HG02973 (cell line): ENCODE results near the gene YKT6.
"Not testable (repeated sequence)": the region's sequence is repeated elsewhere in the genome, so short reads cannot be mapped to it uniquely, and the experiment has no call there.

ENCODE experiments used
- ATAC-seq: cut with Tn5 transposase; IDR thresholded peaks from one replicate; pipeline ENCODE4 v1.9.1; 2021; ENCODE audit warnings: moderate library complexity; ENCODE audit not compliant: unreplicated experiment

YKT6 gene

DNA sequence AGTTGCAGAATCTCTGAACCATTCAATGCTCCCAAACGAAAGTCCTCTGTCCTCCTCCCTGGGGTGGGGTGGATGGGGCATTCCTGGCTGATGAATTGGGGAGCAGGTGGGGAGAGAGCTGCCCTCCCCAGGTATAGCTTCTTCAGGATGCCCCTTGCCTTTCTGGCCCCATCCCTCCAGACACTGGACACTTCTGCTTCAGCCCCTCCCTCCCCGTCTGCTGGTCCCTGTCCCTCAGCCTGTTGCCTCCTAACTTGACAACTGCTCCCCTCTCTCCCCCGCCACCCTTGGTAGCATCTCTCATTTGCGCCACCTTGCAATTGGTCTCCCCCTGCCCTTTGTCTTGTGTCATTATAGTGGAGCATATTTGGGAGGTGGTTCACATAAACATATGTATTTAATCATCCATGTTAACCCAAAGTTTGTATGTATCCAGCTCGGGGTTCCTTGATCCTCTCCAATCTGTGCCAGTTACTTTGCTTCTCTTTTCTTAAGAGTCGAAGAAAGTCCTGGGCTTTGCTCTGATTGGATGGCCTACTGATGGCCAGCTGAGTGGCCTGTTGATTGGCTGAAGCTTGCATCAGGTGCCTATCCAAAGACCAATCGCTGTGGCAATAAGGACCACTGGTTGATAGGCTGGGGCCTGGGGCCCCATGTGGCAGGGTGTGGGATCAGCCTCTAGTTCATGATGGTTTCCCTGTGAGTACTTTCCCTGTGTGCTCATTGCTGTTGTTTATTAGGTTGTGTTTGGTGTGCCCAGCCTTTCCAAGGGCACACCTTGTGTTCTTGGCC is 7.6 kb upstream of the YKT6 start:
- ATAC-seq: no peak

DNA sequence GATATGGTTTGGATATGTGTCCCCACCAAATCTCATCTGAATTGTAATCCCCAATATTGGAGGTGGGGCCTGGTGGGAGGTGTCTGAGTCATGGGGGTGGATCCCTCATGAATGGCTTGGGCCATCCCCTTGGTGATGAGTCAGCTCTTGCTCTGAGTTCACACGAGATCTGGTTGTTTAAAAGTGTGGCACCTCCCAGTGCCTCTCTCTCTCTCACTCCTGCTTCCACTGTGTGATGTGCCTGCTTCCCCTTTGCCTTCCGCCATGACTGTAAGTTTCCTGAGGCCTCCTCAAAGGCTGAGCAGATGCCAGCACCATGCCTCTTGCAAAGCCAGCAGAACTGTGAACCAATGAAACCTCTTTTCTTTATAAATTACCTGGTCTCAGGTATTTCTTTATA is 6.7 kb upstream of the YKT6 start:
- no peak for ATAC-seq

DNA sequence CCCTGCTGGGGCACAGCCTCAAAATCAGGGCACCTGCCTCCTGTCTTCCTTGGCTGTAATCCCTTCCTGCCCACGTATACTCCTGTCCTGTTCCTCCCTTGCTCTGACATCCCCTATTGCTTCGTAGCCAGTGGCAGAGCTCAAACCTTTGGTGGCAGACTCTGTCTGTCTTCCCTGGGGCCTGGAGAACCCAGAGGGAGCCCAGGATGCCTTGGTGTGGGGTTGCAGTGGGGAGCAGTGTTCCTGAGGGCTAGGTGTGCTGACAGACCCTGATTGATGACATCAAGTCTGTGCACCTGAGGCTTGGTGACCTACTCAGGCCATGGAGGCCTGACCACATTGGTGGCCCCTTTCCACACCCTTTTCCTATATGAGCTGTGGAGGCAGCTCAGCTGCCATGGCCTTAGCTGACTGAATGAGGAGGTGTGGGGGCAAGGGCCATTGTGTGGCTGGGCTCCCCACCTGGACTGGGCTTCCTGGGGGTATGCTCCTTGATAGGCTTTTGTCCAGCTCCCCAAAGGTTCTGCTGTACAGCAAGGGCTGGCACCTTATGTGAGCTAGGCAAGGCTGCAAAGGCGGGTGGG is 6.1 kb upstream of the YKT6 start:
- ATAC-seq: no peak

DNA sequence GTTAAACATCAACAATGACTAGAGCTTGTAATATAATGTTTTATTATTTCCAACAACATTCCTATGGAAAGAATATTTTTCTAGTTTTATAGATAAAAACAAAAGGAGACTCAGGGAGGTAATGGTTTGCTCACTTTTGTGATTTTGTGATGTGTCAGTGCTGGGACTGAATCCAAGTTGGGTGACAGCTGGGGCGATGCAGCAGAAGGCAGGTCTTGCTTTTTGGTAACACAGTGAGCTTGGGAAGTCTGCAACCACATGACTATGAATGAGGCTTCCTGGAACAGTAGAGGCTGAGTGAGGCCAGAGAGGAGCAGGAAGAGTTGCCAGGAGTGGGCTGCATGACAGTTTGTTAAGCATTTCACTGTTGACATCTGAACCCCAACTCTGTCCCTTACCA is 4.9 kb upstream of the YKT6 start:
- no peak for ATAC-seq

DNA sequence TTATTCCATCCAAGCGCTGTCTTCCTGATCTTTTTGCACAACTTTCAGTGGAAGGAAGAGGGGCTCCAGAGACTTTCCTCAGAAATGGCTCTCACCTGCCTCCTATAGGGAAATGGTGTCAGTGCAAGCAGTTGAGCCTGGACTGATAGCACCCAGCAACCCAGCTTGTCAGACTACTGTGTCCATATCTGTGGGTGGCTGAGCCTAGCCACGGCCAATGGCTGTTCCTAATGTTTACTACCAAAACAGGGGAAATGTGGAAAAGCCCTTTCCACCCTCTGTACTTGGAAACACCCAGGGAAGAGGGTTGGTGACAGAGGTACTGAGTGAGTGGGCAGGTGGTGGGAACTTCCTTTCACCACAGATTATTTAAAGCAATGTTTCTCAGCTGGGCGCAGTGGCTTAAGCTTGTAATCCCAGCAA is 4.3 kb upstream of the YKT6 start:
- no peak for ATAC-seq

DNA sequence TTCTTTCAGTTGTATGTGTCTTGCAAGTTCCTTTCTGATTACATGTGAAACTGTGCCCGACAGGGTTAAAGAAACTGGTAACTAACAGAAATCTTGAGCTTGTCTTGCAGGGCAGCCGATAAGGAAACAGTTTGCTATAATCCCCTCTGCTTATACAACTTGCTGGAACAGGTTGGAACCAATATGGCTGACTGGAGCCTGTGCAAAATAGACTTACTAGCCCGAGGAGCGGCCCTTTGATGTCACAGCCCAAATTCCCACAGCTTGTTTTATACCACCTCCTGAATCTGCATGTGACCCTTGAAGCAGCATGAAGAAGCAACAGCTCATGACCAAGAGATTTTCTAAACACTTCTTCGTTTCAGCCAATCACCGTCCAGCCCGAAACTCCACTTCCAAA is 3.3 kb upstream of the YKT6 start:
- no peak for ATAC-seq

DNA sequence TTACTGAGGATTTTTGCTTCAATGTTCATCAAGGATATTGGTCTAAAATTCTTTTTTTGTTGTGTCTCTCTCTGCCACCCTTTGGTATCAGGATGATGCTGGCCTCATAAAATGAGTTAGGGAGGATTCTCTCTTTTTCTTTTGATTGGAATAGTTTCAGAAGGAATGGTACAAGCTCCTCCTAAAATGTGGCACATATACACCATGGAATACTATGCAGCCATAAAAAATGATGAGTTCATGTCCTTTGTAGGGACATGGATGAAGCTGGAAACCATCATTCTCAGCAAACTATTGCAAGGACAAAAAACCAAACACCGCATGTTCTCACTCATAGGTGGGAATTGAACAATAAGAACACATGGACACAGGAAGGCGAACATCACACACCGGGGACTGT is 615 bp upstream of the YKT6 start:
- not testable (repeated sequence) for ATAC-seq

DNA sequence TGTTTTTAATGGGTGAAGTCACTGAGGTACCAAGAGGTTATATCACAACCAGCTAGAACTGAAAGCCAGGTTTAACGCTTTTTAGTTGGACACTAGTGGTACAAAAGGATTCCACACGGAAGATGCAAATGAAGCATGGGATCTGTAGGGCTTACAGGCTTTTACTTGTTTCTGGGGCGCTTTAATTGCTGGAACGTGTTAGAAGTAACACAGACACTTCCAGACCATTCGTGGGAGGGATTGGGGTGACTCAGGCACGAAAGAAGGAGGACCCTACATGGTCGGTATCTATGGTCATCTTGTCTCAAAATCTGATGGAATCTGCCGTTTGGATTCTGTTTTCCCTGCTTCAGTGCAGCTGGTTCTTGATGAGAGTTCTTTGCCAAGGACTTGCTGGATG is 1.0 kb downstream of the YKT6 start:
- ATAC-seq: no peak

DNA sequence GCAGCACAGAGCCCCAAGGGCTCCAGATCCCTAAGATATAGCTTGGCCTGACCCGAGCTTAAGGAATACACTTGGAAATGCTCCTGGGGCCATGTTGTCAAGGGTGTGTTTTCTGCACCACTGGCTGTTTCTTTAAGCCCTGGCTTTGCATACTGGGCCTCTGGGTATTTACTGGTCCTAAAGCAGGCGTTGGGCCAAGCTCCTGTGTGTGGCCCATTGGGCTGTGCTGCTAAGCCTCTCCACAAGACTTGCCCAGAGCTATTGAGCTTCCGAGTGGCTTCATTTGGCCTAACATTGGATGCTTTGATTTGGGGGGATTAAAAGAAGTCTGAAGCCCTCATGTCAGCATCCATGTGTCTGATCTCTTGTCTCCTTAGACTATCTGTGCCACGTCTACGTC is 5.2 kb downstream of the YKT6 start:
- no peak for ATAC-seq

DNA sequence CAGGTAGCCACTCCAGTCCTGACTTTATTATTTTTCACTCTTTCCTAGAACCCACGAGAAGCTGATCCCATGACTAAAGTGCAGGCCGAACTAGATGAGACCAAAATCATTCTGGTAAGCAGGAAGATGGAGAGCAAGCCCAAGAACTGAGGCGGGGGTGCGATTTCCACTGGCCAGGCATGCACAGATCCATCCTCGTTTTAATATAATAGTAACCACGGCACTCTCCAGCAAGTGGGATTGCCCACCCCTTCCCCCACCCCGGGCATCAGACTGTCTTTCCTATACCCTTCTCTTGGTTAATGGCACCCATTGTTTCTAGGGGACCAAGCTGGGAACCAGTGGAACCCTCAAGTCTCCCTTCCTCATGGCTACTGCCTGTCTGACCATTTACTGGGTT is 7.3 kb downstream of the YKT6 start:
- ATAC-seq: no peak

DNA sequence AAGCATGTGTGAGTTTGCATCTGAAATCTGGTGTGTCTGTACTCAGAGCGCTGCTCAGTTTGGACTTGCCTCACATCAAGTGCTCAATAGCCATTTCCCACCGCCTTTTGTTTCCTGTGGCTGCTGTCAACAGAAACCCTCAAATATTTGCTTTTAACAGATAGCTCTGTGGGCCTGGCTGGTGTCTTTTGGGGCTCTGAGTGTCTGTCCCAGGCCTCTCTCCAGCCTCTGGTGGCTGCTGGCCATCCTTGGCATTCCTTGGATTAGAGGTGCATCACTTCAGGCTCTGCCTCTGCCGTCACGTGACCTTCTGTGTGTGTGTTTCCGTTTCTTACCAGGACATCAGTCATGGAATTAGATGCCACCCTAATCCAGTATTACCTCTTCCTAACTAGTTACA is 9.3 kb downstream of the YKT6 start:
- no peak for ATAC-seq

DNA sequence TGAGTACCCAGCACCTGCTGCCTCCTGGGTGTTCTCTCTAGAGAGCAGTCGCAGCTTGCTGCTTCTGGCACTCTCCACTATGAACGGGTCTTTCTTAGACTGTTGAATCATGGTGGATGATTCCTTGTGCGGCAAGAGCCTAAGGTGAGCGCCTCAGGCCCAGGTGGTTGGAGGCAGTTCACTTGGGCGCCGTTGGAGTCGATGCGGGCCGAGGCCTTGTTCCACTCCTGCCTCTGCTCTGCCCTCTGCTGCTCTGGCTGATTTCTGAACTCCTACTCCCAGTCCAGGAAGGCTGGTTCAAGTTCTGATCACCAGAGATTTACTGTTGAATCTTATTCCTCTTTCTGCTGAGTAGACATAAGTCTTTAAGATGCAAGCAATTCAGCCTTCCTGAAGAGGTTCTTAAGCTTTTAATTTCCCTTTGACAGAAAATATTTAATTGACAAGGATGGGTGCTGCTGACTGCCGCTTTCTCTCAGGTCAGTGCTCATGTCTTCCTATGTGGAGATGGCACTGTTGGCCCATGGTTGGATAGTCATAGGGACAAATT is 10.4 kb downstream of the YKT6 start:
- no peak for ATAC-seq

DNA sequence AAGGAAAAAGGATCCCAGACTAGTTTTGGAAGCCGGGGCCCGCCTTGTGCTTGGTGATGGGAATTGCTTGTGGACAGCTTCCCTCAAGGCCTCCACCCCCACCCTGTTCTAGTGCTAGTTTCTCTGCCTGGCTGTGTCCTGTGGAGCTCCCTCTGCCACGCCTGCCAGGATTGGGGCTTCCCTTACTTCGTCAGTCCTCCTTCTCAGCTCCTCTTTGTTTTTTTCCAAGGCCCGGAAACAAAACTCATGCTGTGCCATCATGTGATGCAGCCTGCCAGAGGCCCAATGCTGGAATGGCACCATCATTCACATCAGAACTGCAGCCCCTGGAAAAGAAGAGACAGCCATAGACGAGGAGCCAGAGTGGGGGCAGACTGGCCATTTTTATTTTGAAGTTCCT is 11.2 kb downstream of the YKT6 start:
- no peak for ATAC-seq

DNA sequence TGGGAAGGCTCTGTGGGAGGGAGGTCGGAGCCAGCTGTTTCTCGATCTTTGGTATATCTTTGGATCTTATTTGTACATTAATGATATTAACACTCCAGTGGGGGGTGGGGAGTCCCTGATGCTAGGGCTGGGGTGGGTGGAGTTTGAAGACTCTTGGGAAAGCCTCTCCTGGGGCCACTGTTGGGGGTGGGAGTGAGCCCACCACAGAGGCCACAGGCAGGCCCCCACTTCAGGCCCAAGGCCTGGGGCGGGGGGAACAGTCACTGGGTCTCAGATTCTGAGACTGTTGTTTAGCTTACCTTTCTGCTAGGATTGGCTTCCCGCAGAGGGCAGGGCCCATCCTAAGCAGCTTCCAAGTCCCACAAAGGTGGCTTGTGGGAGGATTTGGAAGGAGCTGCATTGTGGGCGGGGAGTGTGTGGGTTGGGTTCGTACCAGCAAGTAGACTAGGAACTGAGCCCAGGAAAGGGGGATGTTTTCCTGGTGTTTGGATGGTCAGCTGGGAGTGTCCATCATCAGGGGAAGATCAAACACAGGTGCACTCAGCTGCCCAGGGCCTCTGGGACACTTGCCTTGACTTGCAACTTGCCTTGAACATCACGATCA is 11.9 kb downstream of the YKT6 start:
- no peak for ATAC-seq

DNA sequence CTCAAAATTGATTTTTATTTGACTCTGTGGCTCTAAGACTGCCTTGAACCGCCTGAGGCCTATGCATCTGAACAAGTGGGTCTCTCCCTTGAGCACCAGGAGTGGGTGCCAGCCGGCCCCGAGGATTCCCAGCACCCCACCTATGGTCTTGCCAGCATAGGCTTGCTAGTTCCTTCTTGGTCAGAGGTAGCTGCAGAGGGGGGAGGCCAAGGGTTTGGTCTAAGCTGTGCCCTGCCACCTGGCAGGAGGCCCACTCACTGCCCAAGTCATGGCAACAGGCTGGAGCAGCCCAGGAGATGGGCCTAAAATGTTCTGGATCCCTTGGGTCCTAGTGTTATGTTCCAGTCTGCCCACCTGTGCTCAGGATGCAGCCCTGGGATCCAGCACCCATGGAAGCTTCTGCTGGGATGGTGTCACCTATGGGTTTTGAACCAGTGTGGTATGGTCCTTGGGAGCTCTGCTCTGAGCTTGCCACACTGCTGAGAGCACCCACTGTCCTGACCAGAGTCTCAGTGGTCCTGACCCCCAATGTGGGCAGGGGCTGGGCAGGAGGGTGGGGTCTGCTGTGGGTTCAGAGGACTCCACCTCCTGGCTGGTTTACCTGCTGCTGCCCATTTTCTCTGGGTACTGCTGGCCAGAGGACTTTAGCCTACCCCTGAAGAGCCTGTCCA is 12.6 kb downstream of the YKT6 start:
- ATAC-seq: no peak

DNA sequence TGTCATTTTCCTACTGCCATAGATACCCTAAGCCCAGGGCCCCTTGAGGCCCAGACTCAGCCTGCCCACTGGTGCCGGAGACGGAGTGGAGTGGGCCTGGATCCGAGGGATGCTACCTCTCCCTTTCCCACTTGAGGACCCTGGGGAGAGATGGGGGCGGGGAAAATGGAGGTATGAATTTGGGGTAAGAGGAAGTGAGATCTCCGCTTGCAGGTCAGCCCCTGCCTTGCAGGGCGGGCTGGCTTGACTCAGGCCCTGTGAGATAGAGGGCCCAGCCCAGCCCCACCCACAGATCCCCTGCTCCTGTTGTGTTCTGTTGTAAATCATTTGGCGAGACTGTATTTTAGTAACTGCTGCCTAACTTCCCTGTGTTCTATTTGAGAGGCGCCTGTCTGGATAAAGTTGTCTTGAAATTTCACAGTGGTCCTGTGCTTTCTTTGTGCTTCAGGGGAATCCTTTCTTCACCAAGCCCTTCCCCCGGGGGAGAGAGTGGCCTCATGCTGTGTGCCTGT is 13.2 kb downstream of the YKT6 start:
- no peak for ATAC-seq

DNA sequence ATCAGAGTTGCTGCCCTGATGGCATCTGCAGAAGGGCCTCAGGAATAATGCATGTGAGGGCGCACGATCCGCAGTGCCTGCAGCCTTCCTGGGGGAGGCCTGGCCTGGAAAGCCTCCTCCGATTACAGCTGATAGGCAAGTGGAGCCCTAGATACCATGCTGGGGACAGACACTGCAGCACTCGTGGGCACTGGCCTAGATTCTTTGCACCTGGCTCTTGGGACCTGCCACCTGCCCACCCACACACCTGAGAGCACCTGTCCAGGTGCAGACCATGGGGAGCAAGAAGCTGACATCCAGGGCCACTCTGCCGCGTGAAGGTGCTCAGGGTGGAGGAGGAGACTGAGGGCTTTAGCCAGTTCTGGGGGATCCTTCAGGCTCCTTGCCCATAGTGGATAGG is 14.8 kb downstream of the YKT6 start:
- ATAC-seq: no peak

DNA sequence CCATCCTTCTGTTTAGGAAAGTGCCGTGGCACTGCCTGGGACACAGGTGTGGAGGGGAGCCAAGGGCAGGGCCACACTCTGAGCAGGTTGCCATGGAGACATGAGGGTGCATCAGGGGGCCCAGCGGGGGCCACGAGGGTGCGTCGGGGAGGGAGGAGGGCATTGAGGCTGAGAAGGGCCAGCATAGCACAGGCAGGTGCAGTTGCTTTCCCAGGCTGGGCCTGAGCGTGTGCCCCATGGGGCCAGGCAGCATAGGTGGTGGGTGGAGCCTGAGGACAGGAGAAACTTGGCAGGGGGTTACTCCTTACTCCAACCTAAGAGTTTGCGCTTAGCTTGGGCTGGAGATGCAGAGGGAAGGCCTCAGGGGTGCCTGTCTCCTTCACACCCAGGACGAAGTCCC is 15.2 kb downstream of the YKT6 start:
- ATAC-seq: no peak

DNA sequence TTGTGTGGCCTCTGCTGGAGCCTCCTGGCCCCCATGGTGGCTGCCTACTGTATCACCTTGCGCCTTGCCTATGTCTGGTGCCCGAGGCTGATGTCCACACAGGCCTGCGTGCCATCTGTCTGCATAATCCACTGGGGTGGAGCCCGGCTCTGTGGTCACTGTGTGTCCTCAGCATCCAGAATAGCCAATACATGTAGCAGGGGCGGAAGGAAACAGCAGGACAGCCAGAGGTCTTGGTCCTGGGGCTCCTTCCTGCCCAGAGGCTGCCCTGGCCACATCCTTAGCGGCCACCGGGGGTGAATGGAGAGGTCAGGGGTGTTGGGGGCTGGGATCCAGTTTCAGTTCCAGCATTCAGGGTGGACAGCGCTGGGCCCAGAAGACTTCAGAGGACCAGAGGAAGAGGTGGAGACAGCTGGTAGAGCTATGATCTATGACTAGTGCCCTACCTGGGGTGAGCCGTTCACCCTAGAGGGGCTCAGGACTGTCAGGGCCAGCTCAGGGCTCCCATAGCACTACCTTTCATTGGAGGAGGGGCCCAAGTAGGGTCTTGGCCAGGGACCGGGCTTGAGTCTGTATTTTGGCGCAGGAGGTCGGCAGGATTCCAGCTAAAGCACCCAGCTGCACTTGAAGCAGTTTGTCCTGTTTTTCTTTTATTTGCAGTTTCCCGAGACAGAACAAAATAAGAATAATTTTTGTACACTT is 15.9 kb downstream of the YKT6 start:
- ATAC-seq: no peak

DNA sequence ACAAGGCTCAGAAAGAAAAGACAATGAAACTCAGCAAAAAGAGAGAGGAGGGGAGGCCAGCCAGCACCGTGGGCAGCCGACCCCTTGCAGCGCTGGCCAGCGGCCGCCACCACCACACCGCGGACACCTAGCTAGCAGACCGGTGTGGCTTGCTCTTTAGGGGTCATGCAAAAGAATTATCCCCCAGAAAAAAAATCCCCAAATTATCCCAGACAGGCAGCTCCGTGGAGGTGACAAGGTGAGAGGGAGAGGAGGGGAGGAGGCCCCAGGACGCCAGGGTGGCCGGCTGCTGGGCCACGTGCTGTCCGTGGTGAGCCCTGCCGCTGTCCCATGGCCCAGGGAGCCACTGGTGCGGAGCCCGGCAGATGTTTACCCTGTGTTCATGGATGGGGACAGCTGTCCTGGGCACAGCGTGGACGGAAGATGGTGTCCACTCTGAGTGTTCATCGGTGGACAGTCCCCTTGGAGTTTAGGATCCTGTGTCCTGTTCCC is 16.5 kb downstream of the YKT6 start:
- ATAC-seq: no peak
